ENCODE measurements around the gene SNRNP25.

DNA sequence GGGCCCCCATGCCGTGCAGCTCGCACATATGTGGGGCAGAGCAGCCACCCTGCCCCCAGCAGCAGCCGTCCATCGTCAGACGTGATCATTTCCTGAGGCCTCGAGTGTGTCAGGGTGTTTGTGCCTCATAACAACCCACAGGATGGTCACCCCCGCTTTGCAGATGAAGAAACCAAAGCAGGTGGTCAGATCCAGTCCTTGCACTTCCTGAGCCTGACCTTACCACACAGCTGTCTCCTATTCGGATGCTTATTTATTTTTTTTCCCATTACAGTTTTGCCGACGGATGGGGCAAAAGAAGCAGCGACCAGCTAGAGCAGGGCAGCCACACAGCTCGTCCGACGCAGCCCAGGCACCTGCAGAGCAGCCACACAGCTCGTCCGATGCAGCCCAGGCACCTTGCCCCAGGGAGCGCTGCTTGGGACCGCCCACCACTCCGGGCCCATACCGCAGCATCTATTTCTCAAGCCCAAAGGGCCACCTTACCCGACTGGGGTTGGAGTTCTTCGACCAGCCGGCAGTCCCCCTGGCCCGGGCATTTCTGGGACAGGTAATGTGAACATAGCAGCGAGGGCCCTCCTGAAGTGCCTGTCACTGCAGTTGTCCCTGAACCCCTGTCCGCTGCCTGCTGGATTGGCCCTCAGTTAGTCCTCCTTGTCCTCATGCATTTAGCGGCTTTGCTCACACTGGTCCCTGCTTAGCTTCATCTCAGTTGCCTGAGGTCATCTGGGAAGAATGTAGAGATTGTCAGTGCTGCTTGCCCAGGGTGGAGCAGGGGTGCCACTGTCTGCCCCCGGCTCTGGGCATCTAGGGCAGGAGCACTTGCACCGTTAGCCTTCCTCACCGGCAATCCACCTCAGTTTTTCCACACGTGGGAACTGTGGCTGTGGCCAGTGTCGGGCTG is 25.8 kb downstream of the SNRNP25 start:
- no peak for TF ChIP-seq TAF1 (IDR thresholded peaks at IDR 0.05; ENCODE audit: borderline replicate concordance, insufficient read depth, low read length)
- TF ChIP-seq, protein P1, sequence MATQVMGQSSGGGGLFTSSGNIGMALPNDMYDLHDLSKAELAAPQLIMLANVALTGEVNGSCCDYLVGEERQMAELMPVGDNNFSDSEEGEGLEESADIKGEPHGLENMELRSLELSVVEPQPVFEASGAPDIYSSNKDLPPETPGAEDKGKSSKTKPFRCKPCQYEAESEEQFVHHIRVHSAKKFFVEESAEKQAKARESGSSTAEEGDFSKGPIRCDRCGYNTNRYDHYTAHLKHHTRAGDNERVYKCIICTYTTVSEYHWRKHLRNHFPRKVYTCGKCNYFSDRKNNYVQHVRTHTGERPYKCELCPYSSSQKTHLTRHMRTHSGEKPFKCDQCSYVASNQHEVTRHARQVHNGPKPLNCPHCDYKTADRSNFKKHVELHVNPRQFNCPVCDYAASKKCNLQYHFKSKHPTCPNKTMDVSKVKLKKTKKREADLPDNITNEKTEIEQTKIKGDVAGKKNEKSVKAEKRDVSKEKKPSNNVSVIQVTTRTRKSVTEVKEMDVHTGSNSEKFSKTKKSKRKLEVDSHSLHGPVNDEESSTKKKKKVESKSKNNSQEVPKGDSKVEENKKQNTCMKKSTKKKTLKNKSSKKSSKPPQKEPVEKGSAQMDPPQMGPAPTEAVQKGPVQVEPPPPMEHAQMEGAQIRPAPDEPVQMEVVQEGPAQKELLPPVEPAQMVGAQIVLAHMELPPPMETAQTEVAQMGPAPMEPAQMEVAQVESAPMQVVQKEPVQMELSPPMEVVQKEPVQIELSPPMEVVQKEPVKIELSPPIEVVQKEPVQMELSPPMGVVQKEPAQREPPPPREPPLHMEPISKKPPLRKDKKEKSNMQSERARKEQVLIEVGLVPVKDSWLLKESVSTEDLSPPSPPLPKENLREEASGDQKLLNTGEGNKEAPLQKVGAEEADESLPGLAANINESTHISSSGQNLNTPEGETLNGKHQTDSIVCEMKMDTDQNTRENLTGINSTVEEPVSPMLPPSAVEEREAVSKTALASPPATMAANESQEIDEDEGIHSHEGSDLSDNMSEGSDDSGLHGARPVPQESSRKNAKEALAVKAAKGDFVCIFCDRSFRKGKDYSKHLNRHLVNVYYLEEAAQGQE (IDR thresholded peaks at IDR 0.05; ENCODE audit: insufficient read depth in 1 of 2, low read depth in 2 of 2, low read length in 2 of 2): no peak
